Measurements from ENCODE around the gene LCOR. TPM values are rescaled to one million over a fixed set of nuclear protein-coding genes. Genes with fewer than 3 reads are reported as not detected.

LCOR gene
- total RNA-seq, 1 experiment from 2014 or later, result 42.1 TPM

DNA sequence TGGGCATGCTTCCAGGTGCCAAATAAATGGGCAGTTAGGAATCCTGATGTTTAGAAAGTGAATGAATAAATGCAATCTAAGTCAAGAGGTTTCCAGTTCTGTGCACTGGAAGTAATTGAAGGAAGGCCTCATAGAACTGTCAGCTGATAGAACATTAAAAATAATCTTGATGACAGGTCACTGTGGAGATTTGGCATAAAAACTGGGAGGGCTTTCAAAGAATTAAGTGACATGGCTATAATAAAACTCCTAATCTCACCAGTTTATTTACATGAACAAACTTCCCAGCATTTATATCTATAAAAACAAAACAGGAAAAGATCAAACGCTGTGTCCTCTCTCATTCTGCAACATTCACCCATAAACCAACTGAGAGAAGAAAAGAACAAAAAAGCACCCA is 183.1 kb downstream of the LCOR start:
- H3K79me2 ChIP-seq (ENCODE audit: insufficient read depth, low read length), result no peaks in the 10 kb centered on the region
- H3K36me3 Mint-ChIP-seq (ENCODE audit: insufficient read depth in 1 of 3, low read depth in 3 of 3), result no peaks in the 10 kb centered on the region
- no peak overlapping the region; a peak in 1 of 7 replicates for H3K27ac Mint-ChIP-seq
- no peak overlapping the region for H3K23ac ChIP-seq (ENCODE audit: insufficient read length, low read depth, low read length)
- H2AFZ ChIP-seq (ENCODE audit: low read length), result no peak overlapping the region
- no peak overlapping the region for H3K27ac ChIP-seq (ENCODE audit: insufficient read length, low read depth, low read length)
- H2BK5ac ChIP-seq (ENCODE audit: insufficient read length, low read length), result no peak overlapping the region
- H4K91ac ChIP-seq (ENCODE audit: insufficient read length, low read depth, low read length), result no peak overlapping the region
- no peak overlapping the region for H4K8ac ChIP-seq (replicated peaks; ENCODE audit: insufficient read length, low read depth, low read length)
- no peak overlapping the region for H2AK5ac ChIP-seq (ENCODE audit: insufficient read length, low read length)
- no peak overlapping the region for H2BK15ac ChIP-seq (ENCODE audit: low read depth, low read length)
- no peak overlapping the region for H3K14ac ChIP-seq (ENCODE audit: insufficient read depth, low read length)
- H3K4ac ChIP-seq (ENCODE audit: low read depth, low read length), result no peak overlapping the region
- H3K9me3 ChIP-seq (ENCODE audit: control insufficient read depth, low read depth, low read length), result no peaks in the 10 kb centered on the region
- H3K4me1 Mint-ChIP-seq, result peaks cover 2 to 14% of the 10 kb centered on the region in 2 experiments
- H2BK12ac ChIP-seq (ENCODE audit: insufficient read length, low read depth, low read length), result no peak overlapping the region
- H3K23me2 ChIP-seq (ENCODE audit: insufficient read length, low read depth, low read length, poor library complexity, severe bottlenecking), result no peaks in the 10 kb centered on the region
- TF ChIP-seq, protein P1, sequence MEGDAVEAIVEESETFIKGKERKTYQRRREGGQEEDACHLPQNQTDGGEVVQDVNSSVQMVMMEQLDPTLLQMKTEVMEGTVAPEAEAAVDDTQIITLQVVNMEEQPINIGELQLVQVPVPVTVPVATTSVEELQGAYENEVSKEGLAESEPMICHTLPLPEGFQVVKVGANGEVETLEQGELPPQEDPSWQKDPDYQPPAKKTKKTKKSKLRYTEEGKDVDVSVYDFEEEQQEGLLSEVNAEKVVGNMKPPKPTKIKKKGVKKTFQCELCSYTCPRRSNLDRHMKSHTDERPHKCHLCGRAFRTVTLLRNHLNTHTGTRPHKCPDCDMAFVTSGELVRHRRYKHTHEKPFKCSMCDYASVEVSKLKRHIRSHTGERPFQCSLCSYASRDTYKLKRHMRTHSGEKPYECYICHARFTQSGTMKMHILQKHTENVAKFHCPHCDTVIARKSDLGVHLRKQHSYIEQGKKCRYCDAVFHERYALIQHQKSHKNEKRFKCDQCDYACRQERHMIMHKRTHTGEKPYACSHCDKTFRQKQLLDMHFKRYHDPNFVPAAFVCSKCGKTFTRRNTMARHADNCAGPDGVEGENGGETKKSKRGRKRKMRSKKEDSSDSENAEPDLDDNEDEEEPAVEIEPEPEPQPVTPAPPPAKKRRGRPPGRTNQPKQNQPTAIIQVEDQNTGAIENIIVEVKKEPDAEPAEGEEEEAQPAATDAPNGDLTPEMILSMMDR (conservative IDR thresholded peaks at IDR 0.05), result no peak
- no peaks in the 10 kb centered on the region for H3K27me3 Mint-ChIP-seq (ENCODE audit: low read depth)
- no peaks in the 10 kb centered on the region for H3K9me3 Mint-ChIP-seq
- no peaks in the 10 kb centered on the region for H3K79me1 ChIP-seq (ENCODE audit: insufficient read depth, low read depth, low read length, poor library complexity, severe bottlenecking)
- WGBS (ENCODE audit: extremely low coverage, insufficient read length, low lambda C conversion rate), result no CpG with 5 or more reads among the region's 1 CpG
- H3K4me3 Mint-ChIP-seq, result no peak overlapping the region
- H3K9ac ChIP-seq (ENCODE audit: extremely low read depth, insufficient read length, low read length), result no peak overlapping the region
- H4K5ac ChIP-seq (ENCODE audit: insufficient read length, low read depth, low read length), result no peak overlapping the region
- H3K4me2 ChIP-seq (ENCODE audit: insufficient read depth, insufficient read length, low read length), result no peak overlapping the region
- H4K20me1 ChIP-seq (ENCODE audit: control insufficient read depth, insufficient read depth, insufficient read length), result no peaks in the 10 kb centered on the region
- no peaks in the 10 kb centered on the region for H3K27me3 ChIP-seq (ENCODE audit: insufficient read depth, low read length)
- DNase-seq, result no peak
- H3T11ph ChIP-seq (ENCODE audit: low read length), result no peak overlapping the region
- H3K56ac ChIP-seq (ENCODE audit: insufficient read length, low read depth, low read length), result no peak overlapping the region
- H2BK20ac ChIP-seq (ENCODE audit: low read depth, low read length, poor library complexity, severe bottlenecking), result no peak overlapping the region
- no peaks in the 10 kb centered on the region for H3K4me1 ChIP-seq (ENCODE audit: insufficient read depth, low read length)
- H2BK120ac ChIP-seq (ENCODE audit: low read depth, low read length, poor library complexity, severe bottlenecking), result no peak overlapping the region
- H3K18ac ChIP-seq (ENCODE audit: insufficient read length, low read depth, low read length), result no peak overlapping the region

Measured in H9 (cell line).